ENCODE data around the gene PHF21B.
A peak's percentile ranks its signal among the peaks of the same experiment; 100 is the strongest.
"Not testable (repeated sequence)": the region's sequence is repeated elsewhere in the genome, so short reads cannot be mapped to it uniquely, and the experiment has no call there.

PHF21B gene

GRCh38 chr22:44918925-44919392 lies 90.8 kb downstream of the PHF21B start:
- no peak for DNase-seq (ENCODE audit: low read depth, low spot score)

GRCh38 chr22:44918166-44918924 lies 91.5 kb downstream of the PHF21B start:
- no peak for DNase-seq (ENCODE audit: low read depth, low spot score)

GRCh38 chr22:44917372-44918165 lies 92.2 kb downstream of the PHF21B start:
- DNase-seq (ENCODE audit: low read depth, low spot score), result no peak

GRCh38 chr22:44916281-44917231 lies 93.2 kb downstream of the PHF21B start:
- no peak for DNase-seq (ENCODE audit: low read depth, low spot score)

GRCh38 chr22:44915441-44915840 lies 94.4 kb downstream of the PHF21B start:
- DNase-seq (ENCODE audit: low read depth, low spot score), result no peak

GRCh38 chr22:44914026-44914721 lies 95.6 kb downstream of the PHF21B start:
- DNase-seq (ENCODE audit: low read depth, low spot score), result no peak

GRCh38 chr22:44913198-44913983 lies 96.4 kb downstream of the PHF21B start:
- DNase-seq (ENCODE audit: low read depth, low spot score), result no peak

GRCh38 chr22:44909241-44909640 lies 100.6 kb downstream of the PHF21B start:
- DNase-seq (ENCODE audit: low read depth, low spot score), result no peak

GRCh38 chr22:44907765-44908737 lies 101.8 kb downstream of the PHF21B start:
- DNase-seq (ENCODE audit: low read depth, low spot score), result no peak

GRCh38 chr22:44906999-44907644 lies 102.7 kb downstream of the PHF21B start:
- no peak for DNase-seq (ENCODE audit: low read depth, low spot score)

GRCh38 chr22:44906248-44906936 lies 103.4 kb downstream of the PHF21B start:
- no peak for DNase-seq (ENCODE audit: low read depth, low spot score)

GRCh38 chr22:44904492-44905152 lies 105.2 kb downstream of the PHF21B start:
- not testable (repeated sequence) for DNase-seq (ENCODE audit: low read depth, low spot score)

- not testable (repeated sequence) for DNase-seq (ENCODE audit: low read depth, low spot score)
Observed at GRCh38 chr22:44903164-44903563, 106.6 kb downstream of the PHF21B start.

- DNase-seq (ENCODE audit: low read depth, low spot score), result peak; percentile 11
Observed at GRCh38 chr22:44901301-44901700, 108.5 kb downstream of the PHF21B start.

- no peak for DNase-seq (ENCODE audit: low read depth, low spot score)
Observed at GRCh38 chr22:44898236-44898635, 111.6 kb downstream of the PHF21B start.

GRCh38 chr22:44895296-44896055 lies 114.3 kb downstream of the PHF21B start:
- DNase-seq (ENCODE audit: low read depth, low spot score), result no peak

- DNase-seq (ENCODE audit: low read depth, low spot score), result no peak
Observed at GRCh38 chr22:44894782-44895181, 115.0 kb downstream of the PHF21B start.
